ENCODE data around the gene LMNTD1. TPM values are rescaled to one million over a fixed set of nuclear protein-coding genes. Genes with fewer than 3 reads are reported as not detected.

The LMNTD1 gene
- total and polyA plus RNA-seq, 2 of the 4 experiments (the other 2 are of a cell fraction) = 1.5 to 4.3 TPM

- ChIA-PET POLR2A (ENCODE audit: unreplicated experiment) (no interaction called here), CTCF (no interaction called here)
- no peak overlapping the region for H3K18ac ChIP-seq (ENCODE audit: low read depth, low read length)
- H3K9me3 ChIP-seq (ENCODE audit: control insufficient read depth, insufficient read depth, low read length) = no peaks in the 10 kb centered on the region
- dilution Hi-C loops (cut with HindIII; ENCODE audit: low sequenced_read_pairs, unreplicated experiment) = no loop called here
- no peak overlapping the region for H2AK5ac ChIP-seq (ENCODE audit: low read depth, low read length)
- H3K27me3 ChIP-seq (ENCODE audit: control insufficient read depth, insufficient read depth, low read length) = no peaks in the 10 kb centered on the region
- no peaks in the 10 kb centered on the region for H4K20me1 ChIP-seq (ENCODE audit: insufficient read depth, low read length)
- no peak overlapping the region for H2BK120ac ChIP-seq (ENCODE audit: low read depth, low read length)
- H3K14ac ChIP-seq (replicated peaks; ENCODE audit: low read depth, low read length) = no peak overlapping the region
- no peak for DNase-seq
- H3K9ac ChIP-seq (ENCODE audit: low read depth, low read length) = no peak overlapping the region
- H3K27ac ChIP-seq (ENCODE audit: insufficient read depth, low read length) = no peak overlapping the region
- H3K23ac ChIP-seq (ENCODE audit: low read depth, low read length) = no peak overlapping the region
- intact Hi-C loops (cut with micrococcal nuclease) = no loop called here
- no peak overlapping the region for H3K56ac ChIP-seq (ENCODE audit: extremely low read depth, insufficient read depth, low read length)
- no peak overlapping the region for H3K4me3 ChIP-seq (ENCODE audit: insufficient read depth, low read depth, low read length)
- in situ Hi-C loops (cut with MboI; ENCODE audit: low sequenced_read_pairs) = no loop called here
- no peak overlapping the region for H4K91ac ChIP-seq (ENCODE audit: insufficient read depth, low read depth, low read length)
- BruUV-seq (replicated peaks) = no TSS peak
- H2BK5ac ChIP-seq (ENCODE audit: low read depth, low read length, poor library complexity, severe bottlenecking) = no peak overlapping the region
- no CpG with 5 or more reads among the region's 1 CpG for WGBS, 2 experiments (ENCODE audit: extremely low coverage in 2 of 2, insufficient read length in 1 of 2)
- ATAC-seq (ENCODE audit: low read depth) = no peak
- H4K5ac ChIP-seq (ENCODE audit: low read depth, low read length) = no peak overlapping the region
- H2AFZ ChIP-seq (replicated peaks; ENCODE audit: low read length, poor library complexity) = no peak overlapping the region
- H2BK20ac ChIP-seq (ENCODE audit: low read depth, low read length) = no peak overlapping the region
- H3K9me1 ChIP-seq (ENCODE audit: insufficient read depth, low read length) = no peaks in the 10 kb centered on the region
- peaks cover 3% of the 10 kb centered on the region; the same call in 1 of the 2 replicates for H3K4me1 ChIP-seq (ENCODE audit: control insufficient read depth, insufficient read depth, low read length)
- H3K4me2 ChIP-seq (ENCODE audit: low read depth, low read length) = no peak overlapping the region
- H2BK15ac ChIP-seq (ENCODE audit: low read depth, low read length) = no peak overlapping the region
- no peak overlapping the region for H4K8ac ChIP-seq (ENCODE audit: low read depth in 2 of 2, low read length in 2 of 2)
- H3K36me3 ChIP-seq (ENCODE audit: control insufficient read depth, insufficient read depth, low read length) = no peaks in the 10 kb centered on the region
- no peak overlapping the region for H2AK9ac ChIP-seq (replicated peaks; ENCODE audit: low read depth, low read length, poor library complexity)
- TF ChIP-seq CEBPB (IDR thresholded peaks at IDR 0.05; ENCODE audit: low read depth, low read length) (peak; percentile 62), RCOR1 (IDR thresholded peaks at IDR 0.05; ENCODE audit: insufficient replicate concordance, low read length) (no peak)
- H3K4ac ChIP-seq (ENCODE audit: low read depth, low read length) = no peak overlapping the region
- H3K79me1 ChIP-seq (ENCODE audit: low read depth in 1 of 2, low read length in 2 of 2) = no peaks in the 10 kb centered on the region
Measured at GRCh38 chr12:25533150-25533549, 19.9 kb downstream of the LMNTD1 start.

All from IMR-90 (cell line).